Neuronal stem cell (in vitro differentiated cells): ENCODE results near the gene CDH11. TPM values are rescaled to one million over a fixed set of nuclear protein-coding genes. Genes with fewer than 3 reads are reported as not detected.
A peak's percentile ranks its signal among the peaks of the same experiment; 100 is the strongest.

ENCODE experiments used
- DNase-seq: peaks from one replicate; pipeline ENCODE4 v3.0.0-alpha.2; 2013; ENCODE audit warnings: low spot score
- H2AFZ ChIP-seq: one replicate; pipeline ENCODE4 v1.6.1; 2013; ENCODE audit warnings: mild to moderate bottlenecking, low read length, inconsistent platforms
- H2AK5ac ChIP-seq: 2 replicates; pipeline ENCODE4 v1.6.1; 2013; ENCODE audit warnings: low read depth, mild to moderate bottlenecking, inconsistent platforms, low read length, moderate library complexity, mixed read lengths
- H2BK120ac ChIP-seq: 2 replicates; pipeline ENCODE4 v1.6.1; 2013; ENCODE audit warnings: low read depth, mild to moderate bottlenecking, inconsistent platforms, low read length, moderate library complexity, mixed read lengths
- H2BK12ac ChIP-seq: one replicate; pipeline ENCODE4 v1.6.1; 2013; ENCODE audit warnings: low read length, inconsistent platforms
- H2BK15ac ChIP-seq: 2 replicates; pipeline ENCODE4 v1.6.1; 2013; ENCODE audit warnings: mild to moderate bottlenecking, low read length, inconsistent platforms, mixed read lengths
- H2BK5ac ChIP-seq: one replicate; pipeline ENCODE4 v1.6.1; 2013; ENCODE audit warnings: inconsistent platforms, mild to moderate bottlenecking, low read length, moderate library complexity
- H3K14ac ChIP-seq: one replicate; pipeline ENCODE4 v1.6.1; 2013; ENCODE audit warnings: low read length, inconsistent platforms
- H3K18ac ChIP-seq: 2 replicates; pipeline ENCODE4 v1.6.1; 2013; ENCODE audit warnings: low read length, inconsistent platforms
- H3K23ac ChIP-seq: 2 replicates; pipeline ENCODE4 v1.6.1; 2013; ENCODE audit warnings: low read depth, mild to moderate bottlenecking, mixed read lengths, low read length, inconsistent platforms; ENCODE audit not compliant: poor library complexity
- H3K27ac ChIP-seq: replicated peaks from 3 replicates; pipeline ENCODE4 v1.5.1; 2013; ENCODE audit warnings: low read length, inconsistent platforms
- H3K27me3 ChIP-seq, 3 experiments: 2 replicates each; pipeline ENCODE4 v1.6.1; 2013; ENCODE audit warnings: low read length in 3 of 3, mild to moderate bottlenecking in 2 of 3, inconsistent platforms in 1 of 3, low read depth in 1 of 3, mixed read lengths in 1 of 3, moderate library complexity in 1 of 3; ENCODE audit not compliant: control insufficient read depth in 3 of 3, insufficient read depth in 3 of 3
- H3K36me3 ChIP-seq, 2 donors: replicated peaks in 1 of 2; 2 replicates each; pipeline ENCODE4 v1.6.1; 2013; ENCODE audit warnings: low read length in 2 of 2; ENCODE audit not compliant: control insufficient read depth in 2 of 2, insufficient read depth in 2 of 2
- H3K4ac ChIP-seq: 2 replicates; pipeline ENCODE4 v1.6.1; 2013; ENCODE audit warnings: inconsistent platforms, mild to moderate bottlenecking, low read length, moderate library complexity
- H3K4me1 ChIP-seq, 2 donors: 1 replicate in 1 of 2; 2 replicates in 1 of 2; pipeline ENCODE4 v1.6.1; 2013; ENCODE audit warnings: low read length in 2 of 2, low read depth in 1 of 2; ENCODE audit not compliant: control insufficient read depth in 2 of 2, insufficient read depth in 1 of 2
- H3K4me2 ChIP-seq: one replicate; pipeline ENCODE4 v1.6.1; 2013; ENCODE audit warnings: mild to moderate bottlenecking, low read length, inconsistent platforms; ENCODE audit not compliant: insufficient read depth, poor library complexity, severe bottlenecking
- H3K4me3 ChIP-seq, 2 donors: 2 replicates each; pipeline ENCODE4 v1.5.1; 2013; ENCODE audit warnings: low read length in 2 of 2, mild to moderate bottlenecking in 2 of 2, inconsistent platforms in 1 of 2, moderate library complexity in 1 of 2
- H3K79me1 ChIP-seq: one replicate; pipeline ENCODE4 v1.6.1; 2013; ENCODE audit warnings: low read depth, mild to moderate bottlenecking, inconsistent platforms, low read length, moderate library complexity
- H3K9ac ChIP-seq: one replicate; pipeline ENCODE4 v1.6.1; 2013; ENCODE audit warnings: mild to moderate bottlenecking, low read depth, low read length, inconsistent platforms; ENCODE audit not compliant: poor library complexity
- H3K9me3 ChIP-seq, 2 donors: replicated peaks in 1 of 2; 2 replicates each; pipeline versions ENCODE3 to v1.6.1; 2013; ENCODE audit warnings: low read length in 2 of 2, mild to moderate bottlenecking in 2 of 2, inconsistent platforms in 1 of 2, low read depth in 1 of 2, mixed read lengths in 1 of 2, moderate library complexity in 1 of 2; ENCODE audit not compliant: control insufficient read depth in 2 of 2, insufficient read depth in 1 of 2
- H4K8ac ChIP-seq: one replicate; pipeline ENCODE4 v1.6.1; 2013; ENCODE audit warnings: low read depth, mild to moderate bottlenecking, inconsistent platforms, low read length, moderate library complexity
- H4K91ac ChIP-seq: one replicate; pipeline ENCODE4 v1.6.1; 2013; ENCODE audit warnings: low read length, low read depth, mild to moderate bottlenecking, inconsistent platforms; ENCODE audit not compliant: poor library complexity
- WGBS, 2 donors: extraction: QIAGEN DNeasy Blood & Tissue Kit; methylation state at CpG; one replicate each; pipeline ENCODE4 v1.1.7; 2013; ENCODE audit warnings: missing lambda C conversion rate in 2 of 2, mixed read lengths in 1 of 2; ENCODE audit not compliant: insufficient read length in 2 of 2, insufficient replicate concordance in 1 of 2; ENCODE audit errors: extremely low coverage in 2 of 2; 5-methylcytosine and 5-hydroxymethylcytosine counted together
- polyA plus RNA-seq, 2 experiments: library from polyadenylated mRNA; stranded (reverse); fragments of 200-250 nt; gene quantifications; one replicate each; pipeline ENCODE4 v1.2.3, GENCODE V29; 2013

The CDH11 gene
- polyA plus RNA-seq (2013, experiment 1 of 2) = 147 TPM
- polyA plus RNA-seq (2013, experiment 2 of 2) = 149 TPM

GRCh38 chr16:65121870-65122723, at the start of gene CDH11:
Gene CDH11, minus strand, starts transcription at chr16:65122063. Its CDS starts 117,194 bp downstream, at chr16:65004869.
- WGBS, 2 donors = no CpG with 5 or more reads among the region's 69 CpGs
- H3K27me3 ChIP-seq = peaks cover 0 to 77% (median 0%) of the 10 kb centered on the region in 3 experiments

GRCh38 chr16:65154321-65154720, 32.5 kb upstream of the CDH11 start:
- Histone ChIP-seq H3K79me1 (no peaks in the 10 kb centered on the region), H3K27me3 (no peaks in the 10 kb centered on the region), H4K91ac (no peak overlapping the region), H3K4ac (no peak overlapping the region), H3K36me3 (no peaks in the 10 kb centered on the region), H3K4me1 (peaks cover 0 to 10% of the 10 kb centered on the region in 2 donors), H3K4me2 (no peak overlapping the region), H3K23ac (no peak overlapping the region), H3K9me3 (no peaks in the 10 kb centered on the region), H2BK120ac (no peak overlapping the region), H2AK5ac (no peak overlapping the region), H3K18ac (no peak overlapping the region), H2BK5ac (no peak overlapping the region), H2AFZ (no peak overlapping the region), H3K27ac (peak overlapping the region; percentile 34), H2BK15ac (no peak overlapping the region), H3K9ac (no peak overlapping the region), H4K8ac (no peak overlapping the region), H2BK12ac (no peak overlapping the region), H3K14ac (no peak overlapping the region), H3K4me3 (no peak overlapping the region)
- WGBS, 2 donors = no CpG with 5 or more reads among the region's 3 CpGs
- DNase-seq = peak; percentile 75

More at GRCh38 chr16:65121870-65122723, at the start of gene CDH11:
- peak within 1 kb of the TSS; percentile 94 for H2AK5ac ChIP-seq
- H2BK5ac ChIP-seq = peak within 1 kb of the TSS; percentile 100
- peak within 1 kb of the TSS; percentile 12 for H2BK120ac ChIP-seq
- peak within 1 kb of the TSS; percentile 92 for H2BK15ac ChIP-seq
- H3K36me3 ChIP-seq = peaks cover 0 to 6% of the 10 kb centered on the region in 2 donors
- peaks cover 3% of the 10 kb centered on the region for H3K79me1 ChIP-seq
- H3K4me1 ChIP-seq = peaks cover 7 to 10% of the 10 kb centered on the region in 2 donors
- peak within 1 kb of the TSS; percentile 92 for H2AFZ ChIP-seq
- peak within 1 kb of the TSS; percentile 70 for H3K4ac ChIP-seq
- H3K18ac ChIP-seq = peak within 1 kb of the TSS; percentile 100
- H3K27ac ChIP-seq = peak within 1 kb of the TSS; percentile 97
- no peaks in the 10 kb centered on the region for H3K9me3 ChIP-seq
- H3K14ac ChIP-seq = peak within 1 kb of the TSS; percentile 98
- peak within 1 kb of the TSS; percentile 30 to 96 for H3K4me3 ChIP-seq
- peak within 1 kb of the TSS; percentile 87 for H3K4me2 ChIP-seq
- H3K23ac ChIP-seq = peak within 1 kb of the TSS; percentile 62
- H4K91ac ChIP-seq = peak within 1 kb of the TSS; percentile 56
- H4K8ac ChIP-seq = peak within 1 kb of the TSS; percentile 94
- H3K9ac ChIP-seq = peak within 1 kb of the TSS; percentile 98
- peak within 1 kb of the TSS; percentile 95 for H2BK12ac ChIP-seq
- peak; percentile 88 for DNase-seq

- H2BK5ac ChIP-seq = no peak overlapping the region
- H3K18ac ChIP-seq = no peak overlapping the region
- no peak overlapping the region for H2AFZ ChIP-seq
- H3K4me2 ChIP-seq = no peak overlapping the region
- H2BK120ac ChIP-seq = no peak overlapping the region
- WGBS, 2 donors = no CpG with 5 or more reads among the region's 1 CpG
- H3K4me3 ChIP-seq = no peak overlapping the region
- H2BK12ac ChIP-seq = no peak overlapping the region
- no peak overlapping the region for H3K23ac ChIP-seq
- H3K14ac ChIP-seq = no peak overlapping the region
- H4K8ac ChIP-seq = no peak overlapping the region
- peak overlapping the region; percentile 38 for H3K27ac ChIP-seq
- DNase-seq = peak; percentile 51
- H2BK15ac ChIP-seq = no peak overlapping the region
- H3K4me1 ChIP-seq = peaks cover 0 to 10% of the 10 kb centered on the region in 2 donors
- H3K4ac ChIP-seq = no peak overlapping the region
- no peaks in the 10 kb centered on the region for H3K79me1 ChIP-seq
- H2AK5ac ChIP-seq = no peak overlapping the region
- no peaks in the 10 kb centered on the region for H3K9me3 ChIP-seq
- H3K36me3 ChIP-seq = no peaks in the 10 kb centered on the region
- no peak overlapping the region for H4K91ac ChIP-seq
- H3K27me3 ChIP-seq = no peaks in the 10 kb centered on the region
- no peak overlapping the region for H3K9ac ChIP-seq
Measured at GRCh38 chr16:65153365-65154105, 31.7 kb upstream of the CDH11 start.

GRCh38 chr16:65148804-65149203, 26.9 kb upstream of the CDH11 start:
- Histone ChIP-seq H3K4me2 (no peak overlapping the region), H3K4ac (no peak overlapping the region), H3K9ac (no peak overlapping the region), H3K27me3 (no peaks in the 10 kb centered on the region), H2BK12ac (no peak overlapping the region), H2BK120ac (no peak overlapping the region), H3K4me3 (no peak overlapping the region), H2AFZ (no peak overlapping the region), H2BK5ac (no peak overlapping the region), H2BK15ac (no peak overlapping the region), H3K23ac (no peak overlapping the region), H4K8ac (no peak overlapping the region), H2AK5ac (no peak overlapping the region), H3K9me3 (no peaks in the 10 kb centered on the region), H3K27ac (no peak overlapping the region), H4K91ac (no peak overlapping the region), H3K18ac (no peak overlapping the region), H3K14ac (no peak overlapping the region), H3K36me3 (no peaks in the 10 kb centered on the region), H3K4me1 (peaks cover 0 to 6% of the 10 kb centered on the region in 2 donors), H3K79me1 (no peaks in the 10 kb centered on the region)
- DNase-seq = no peak
